CD4-positive, alpha-beta T cell treated with Interleukin-4 for 1 hour (primary cell): Measurements from ENCODE around the gene MAPK10.

ENCODE experiments used
- DNase-seq, 2 donors: peaks; one replicate each; pipeline ENCODE4 v3.0.0-alpha.2; 2020 to 2022

The MAPK10 gene

DNA sequence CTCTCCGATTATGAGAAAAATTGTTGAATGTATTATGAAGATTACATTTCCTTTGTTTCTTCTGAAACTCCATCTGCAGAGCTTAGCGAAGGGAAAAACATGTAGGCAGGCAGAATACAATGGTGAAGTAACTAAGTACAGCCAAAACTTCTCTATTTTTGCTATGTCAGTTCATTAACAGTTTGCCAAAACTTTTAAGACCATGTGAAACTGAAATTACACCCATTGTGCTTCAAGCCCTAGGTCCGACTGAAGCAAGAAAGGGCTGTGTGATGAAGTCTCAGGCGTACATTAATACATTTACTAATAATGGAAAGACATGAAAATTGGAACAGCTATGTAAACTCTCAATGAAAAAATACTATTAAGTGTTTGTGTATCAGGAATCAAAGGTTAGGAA is 398.0 kb downstream of the MAPK10 start:
- no peak for DNase-seq

DNA sequence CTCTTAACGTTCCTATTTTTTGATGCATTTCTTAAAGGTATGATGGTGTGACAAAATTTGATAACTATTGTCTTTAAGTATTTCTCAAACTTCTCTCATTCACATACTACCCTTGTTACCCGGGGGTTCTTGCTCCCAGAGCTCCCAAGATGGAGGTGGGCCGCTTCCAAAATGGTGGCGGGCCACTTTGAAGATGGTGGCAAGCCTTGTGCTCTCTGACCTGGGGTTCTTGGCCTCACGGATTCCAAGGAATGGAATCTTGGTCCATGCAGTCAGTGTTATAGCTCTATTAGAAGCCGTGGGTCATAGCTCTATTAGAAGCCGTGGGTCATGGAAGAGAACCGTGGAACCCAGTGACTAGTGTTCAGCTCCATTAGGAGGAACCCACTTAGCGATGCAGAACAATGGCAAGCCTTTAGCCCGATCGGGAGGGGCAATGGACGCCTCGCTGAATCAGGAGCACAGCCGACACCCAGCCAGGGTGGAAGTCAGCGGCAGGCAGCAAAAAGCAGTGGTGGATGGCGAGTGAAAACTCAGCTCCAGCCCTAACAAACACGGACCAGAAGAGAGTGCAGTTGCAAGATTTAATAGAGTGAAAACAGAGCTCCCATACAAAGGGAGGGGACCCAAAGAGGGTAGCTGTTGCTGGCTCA is 403.4 kb downstream of the MAPK10 start:
- no peak for DNase-seq

DNA sequence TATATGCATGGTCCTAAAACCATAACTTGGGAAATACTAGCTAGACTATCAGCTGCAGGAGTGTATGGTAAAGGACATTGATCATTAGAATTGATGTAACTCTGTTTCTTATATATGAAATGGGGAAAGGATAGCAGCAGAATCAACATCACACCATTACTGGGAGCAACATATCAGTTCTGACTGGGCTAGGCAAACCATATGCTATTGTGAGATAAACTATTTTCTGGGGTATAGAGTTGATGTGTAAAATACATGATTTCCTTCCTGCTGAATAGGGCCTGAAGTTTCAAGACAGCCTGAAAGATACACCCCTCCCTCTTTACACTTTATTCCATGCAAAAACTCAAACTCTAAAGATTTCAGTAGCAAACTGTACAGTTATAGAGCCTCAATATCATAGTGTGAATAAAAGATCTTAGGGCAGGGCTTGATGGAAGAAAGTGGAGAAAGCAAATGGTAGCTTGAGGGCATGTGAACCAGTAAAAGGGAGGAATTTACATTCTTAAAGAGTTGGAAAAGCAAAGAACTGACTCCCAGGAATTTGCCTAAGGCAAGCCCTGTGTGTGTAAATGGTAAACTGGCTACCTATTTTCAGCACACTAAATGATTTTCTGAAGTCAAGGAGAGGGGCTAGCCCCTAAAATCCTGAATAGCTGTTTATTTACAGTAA is 404.1 kb downstream of the MAPK10 start:
- no peak for DNase-seq

DNA sequence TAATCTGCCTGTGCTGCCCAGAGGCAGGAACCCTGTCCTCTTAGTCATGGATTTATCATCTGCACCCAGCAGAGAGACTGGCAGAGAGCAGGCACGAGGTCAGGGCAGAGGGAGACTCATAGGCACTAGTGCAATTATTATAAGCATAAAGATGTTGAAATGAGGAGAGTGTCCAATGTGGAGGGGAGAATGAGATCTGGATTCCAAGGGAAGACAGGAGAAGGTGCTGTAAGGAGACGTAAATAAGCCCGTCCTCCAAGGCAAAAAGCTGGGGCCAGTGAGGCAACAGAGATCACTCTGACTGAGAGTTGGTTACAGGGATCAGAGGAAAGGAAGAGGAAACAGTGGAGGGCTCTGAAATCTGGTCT is 406.2 kb downstream of the MAPK10 start:
- no peak for DNase-seq

DNA sequence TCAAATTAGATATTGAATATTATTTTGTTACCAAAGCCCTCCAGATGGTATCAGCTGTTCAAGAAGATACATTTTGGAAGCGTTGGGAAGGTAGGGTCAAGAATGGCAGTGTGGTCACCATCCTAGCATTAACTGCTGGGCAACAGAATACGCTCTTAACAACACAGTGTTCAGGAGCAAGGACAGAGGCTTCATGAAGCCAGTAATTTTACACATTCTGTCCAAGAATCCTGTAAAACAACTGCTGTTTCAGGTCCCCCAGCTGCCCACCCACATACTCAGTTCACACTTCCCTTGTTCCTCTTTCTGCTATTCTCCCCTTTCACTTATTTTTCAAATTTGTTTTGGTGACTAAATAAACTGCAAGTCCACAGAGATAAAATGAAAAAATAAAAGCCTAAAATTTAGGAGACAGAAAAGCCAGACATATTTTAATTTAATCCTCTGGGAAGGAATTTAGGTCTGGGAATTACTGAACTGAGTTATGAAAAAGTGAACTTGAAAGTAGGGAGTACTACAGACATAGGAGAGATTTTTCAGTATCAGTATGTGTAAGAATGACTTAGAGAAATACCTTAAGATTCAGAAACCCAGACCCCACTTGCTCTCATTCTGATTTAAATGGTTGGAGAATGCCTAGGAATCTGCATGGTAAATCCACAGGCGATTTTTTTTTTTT is 406.7 kb downstream of the MAPK10 start:
- no peak for DNase-seq

DNA sequence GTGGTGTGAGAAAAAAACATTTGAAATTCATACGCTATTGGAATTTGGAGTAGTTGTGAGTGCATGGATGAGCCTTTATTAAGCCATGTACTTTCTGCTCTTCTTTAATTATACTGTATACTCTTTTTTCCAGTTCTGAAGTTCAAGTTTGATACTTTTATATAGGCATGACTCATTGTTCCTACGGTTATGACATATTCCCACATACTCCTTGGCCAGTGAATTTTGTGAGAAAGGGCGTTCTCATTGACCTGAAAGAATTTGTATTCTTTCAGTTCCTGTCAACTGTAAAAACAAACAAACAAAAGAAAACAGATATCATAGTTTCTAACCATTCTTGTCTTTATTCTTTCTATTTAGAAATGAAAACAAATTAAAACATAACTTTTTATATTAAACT is 407.3 kb downstream of the MAPK10 start:
- no peak for DNase-seq

DNA sequence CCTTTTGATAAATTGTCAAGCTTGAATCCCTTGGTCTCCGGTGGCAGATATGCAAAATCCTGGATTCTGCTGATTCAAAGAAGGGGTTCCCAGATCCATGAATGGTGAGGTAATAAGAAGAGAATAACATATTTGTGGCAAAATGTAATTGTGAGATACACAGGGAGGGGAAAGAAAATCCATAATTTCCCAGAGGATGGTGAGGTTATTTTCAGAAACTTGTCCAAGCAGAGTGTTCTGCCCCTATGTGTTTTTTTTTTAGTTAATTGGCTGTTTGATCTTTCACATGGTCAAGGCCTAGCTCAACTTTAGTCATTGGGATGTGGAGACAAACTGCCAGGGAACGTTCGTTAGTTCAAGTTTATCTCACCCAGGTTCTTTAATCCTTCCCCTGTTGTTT is 408.8 kb downstream of the MAPK10 start:
- no peak for DNase-seq

DNA sequence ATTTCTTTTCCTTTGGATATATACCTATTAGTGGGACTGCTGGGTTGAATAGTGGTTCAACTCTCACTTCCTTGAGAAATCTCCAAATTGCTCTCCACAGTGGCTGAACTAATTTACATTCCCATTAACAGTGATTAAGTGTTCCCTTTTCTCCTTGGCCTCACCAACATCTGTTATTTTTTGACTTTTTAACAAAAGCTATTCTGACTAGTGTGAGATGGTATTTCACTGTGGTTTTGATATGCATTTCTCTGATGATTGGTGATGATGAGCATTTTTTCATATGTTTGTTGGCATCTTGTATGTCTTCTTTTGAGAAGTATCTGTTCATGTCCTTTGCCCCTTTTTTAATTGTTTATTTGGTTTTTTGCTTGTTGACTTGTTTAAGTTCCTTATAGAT is 413.0 kb downstream of the MAPK10 start:
- no peak for DNase-seq

DNA sequence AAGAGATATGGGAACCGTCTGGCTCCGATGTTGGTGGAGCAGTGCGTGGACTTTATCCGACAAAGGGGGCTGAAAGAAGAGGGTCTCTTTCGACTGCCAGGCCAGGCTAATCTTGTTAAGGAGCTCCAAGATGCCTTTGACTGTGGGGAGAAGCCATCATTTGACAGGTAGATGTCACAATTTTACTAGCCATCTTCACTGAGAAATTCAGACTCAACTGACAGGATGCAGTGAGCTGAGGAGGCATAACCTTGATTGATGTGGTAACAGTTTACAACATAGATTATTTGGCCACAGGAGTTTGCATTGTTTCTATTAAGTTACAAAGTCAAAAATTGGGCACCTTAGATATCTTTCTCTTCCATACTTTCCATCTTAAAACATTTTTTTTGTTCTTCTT is 417.7 kb downstream of the MAPK10 start:
- no peak for DNase-seq

DNA sequence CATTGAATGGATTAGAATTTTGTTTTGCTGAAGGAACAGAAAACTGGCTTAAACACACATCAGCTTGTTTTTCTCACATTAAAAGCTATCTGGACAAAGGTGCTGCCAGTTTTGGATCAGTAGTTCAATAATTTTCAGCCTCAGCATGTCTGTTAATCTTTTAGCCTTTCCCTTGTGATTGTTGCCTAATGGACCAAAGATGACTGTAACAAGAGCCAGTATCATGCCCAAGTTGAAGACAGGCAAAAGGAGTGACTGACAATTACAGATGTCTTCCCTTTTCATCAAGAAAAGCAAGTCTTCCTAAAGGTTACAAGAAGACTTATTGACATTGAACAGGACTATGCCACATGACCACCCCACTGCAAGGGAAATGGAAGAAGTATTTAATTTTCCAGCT is 419.7 kb downstream of the MAPK10 start:
- no peak for DNase-seq
